Measurements from ENCODE around the gene SLC22A15. TPM values are rescaled to one million over a fixed set of nuclear protein-coding genes. Genes with fewer than 3 reads are reported as not detected.

The SLC22A15 gene
- total and polyA plus RNA-seq, 2 experiments from 2014 or later, result 2.7 to 3.8 TPM

GRCh38 chr1:116038679-116039078 is 62.4 kb downstream of the SLC22A15 start:
- no peak overlapping the region for H3K4me3 ChIP-seq
- Mint-ChIP-seq H3K27ac (no peak overlapping the region), H3K9me3 (no peaks in the 10 kb centered on the region; the same call in 2 of the 3 replicates), H3K4me3 (no peak overlapping the region), H3K27me3 (ENCODE audit: insufficient read depth, low read depth, poor library complexity) (no peaks in the 10 kb centered on the region), H3K4me1 (peaks cover 2% of the 10 kb centered on the region; the same call in 1 of the 3 replicates), H3K36me3 (ENCODE audit: low read depth) (peaks cover 2% of the 10 kb centered on the region; the same call in 1 of the 3 replicates)
- no peak for ATAC-seq
- no peak for DNase-seq (ENCODE audit: low spot score)
- H3F3A ChIP-seq (replicated peaks; ENCODE audit: low read depth), result no peaks in the 10 kb centered on the region
- H3K27ac ChIP-seq (ENCODE audit: low read depth), result no peak overlapping the region
- no peaks in the 10 kb centered on the region for H3K79me2 ChIP-seq (replicated peaks; ENCODE audit: insufficient read depth)
- H4K20me1 ChIP-seq (replicated peaks; ENCODE audit: insufficient read depth), result no peaks in the 10 kb centered on the region
- H3K4me2 ChIP-seq, result no peak overlapping the region
- no peak overlapping the region for H2AFZ ChIP-seq
- no peak for TF ChIP-seq REST (IDR thresholded peaks at IDR 0.05; ENCODE audit: unreplicated experiment)
- no peak for TF ChIP-seq ZNF114 (CRISPR knock-in tag; IDR thresholded peaks at IDR 0.05)
- no peak for TF ChIP-seq ETS1 (IDR thresholded peaks at IDR 0.05)
- no peaks in the 10 kb centered on the region for H3K4me1 ChIP-seq (ENCODE audit: insufficient read depth)
- H3K36me3 ChIP-seq (ENCODE audit: insufficient read depth), result no peaks in the 10 kb centered on the region
- no peaks in the 10 kb centered on the region for H3K9me2 ChIP-seq (ENCODE audit: insufficient read depth)
- H3K27me3 ChIP-seq (ENCODE audit: insufficient read depth), result no peaks in the 10 kb centered on the region

GRCh38 chr1:116044071-116044470 is 67.8 kb downstream of the SLC22A15 start:
- Histone ChIP-seq H3K4me1 (ENCODE audit: insufficient read depth) (no peaks in the 10 kb centered on the region), H3K27me3 (ENCODE audit: insufficient read depth) (no peaks in the 10 kb centered on the region), H3K4me3 (no peak overlapping the region), H3K79me2 (replicated peaks; ENCODE audit: insufficient read depth) (no peaks in the 10 kb centered on the region), H2AFZ (no peak overlapping the region), H3K9me2 (ENCODE audit: insufficient read depth) (no peaks in the 10 kb centered on the region), H4K20me1 (replicated peaks; ENCODE audit: insufficient read depth) (no peaks in the 10 kb centered on the region), H3K27ac (ENCODE audit: low read depth) (no peak overlapping the region), H3K36me3 (ENCODE audit: insufficient read depth) (no peaks in the 10 kb centered on the region), H3F3A (replicated peaks; ENCODE audit: low read depth) (no peaks in the 10 kb centered on the region), H3K4me2 (no peak overlapping the region)
- Mint-ChIP-seq H3K27ac (no peak overlapping the region), H3K9me3 (peaks cover 31% of the 10 kb centered on the region), H3K36me3 (ENCODE audit: low read depth) (peaks cover 32% of the 10 kb centered on the region), H3K27me3 (ENCODE audit: insufficient read depth, low read depth, poor library complexity) (no peaks in the 10 kb centered on the region), H3K4me3 (no peak overlapping the region), H3K4me1 (no peaks in the 10 kb centered on the region; the same call in 2 of the 3 replicates)
- DNase-seq (ENCODE audit: low spot score), result no peak
- ATAC-seq, result no peak
- TF ChIP-seq STAT1 (IDR thresholded peaks at IDR 0.05; ENCODE audit: unreplicated experiment) (no peak), ZNF462 (CRISPR knock-in tag; IDR thresholded peaks at IDR 0.05) (no peak), REST (IDR thresholded peaks at IDR 0.05; ENCODE audit: unreplicated experiment) (no peak), POLR2AphosphoS5 (IDR thresholded peaks at IDR 0.05; ENCODE audit: low read depth) (no peak), EZH2phosphoT487 (IDR thresholded peaks at IDR 0.05; ENCODE audit: unreplicated experiment) (no peak)

Measured in GM23338 (cell line).